Inflammatory macrophage treated with lipopolysaccharide for 1 hour (primary cell): ENCODE data around the gene CCNI.
"Not testable (repeated sequence)": the region's sequence is repeated elsewhere in the genome, so short reads cannot be mapped to it uniquely, and the experiment has no call there.

ENCODE experiments used
- DNase-seq, 2 donors: peaks; one replicate each; pipeline ENCODE4 v3.0.0-alpha.2; 2020 to 2022

Gene CCNI

GRCh38 chr4:77080806-77081205 is 5.0 kb upstream of the CCNI start:
- not testable (repeated sequence) for DNase-seq

DNA sequence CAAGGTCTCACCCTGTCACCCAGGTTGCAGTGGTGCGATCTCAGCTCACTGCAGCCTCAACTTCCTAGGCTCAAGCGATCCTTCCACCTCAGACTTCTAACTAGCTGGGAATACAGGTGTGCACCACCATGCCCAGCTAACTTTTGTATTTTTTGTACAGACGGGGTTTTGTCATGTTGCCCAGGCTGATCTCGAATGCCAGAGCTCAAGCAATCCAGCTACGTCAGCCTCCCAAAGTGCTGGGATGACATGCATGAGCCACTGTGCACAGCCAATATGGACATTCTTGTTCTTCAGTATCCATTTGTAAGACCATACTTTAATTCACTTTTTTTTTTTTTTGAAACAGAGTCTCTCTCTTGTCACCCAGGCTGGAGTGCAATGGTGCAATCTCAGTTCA is 3.5 kb upstream of the CCNI start:
- no peak for DNase-seq

GRCh38 chr4:77078401-77078800 is 2.6 kb upstream of the CCNI start:
- no peak for DNase-seq

GRCh38 chr4:77076889-77077635 is 1.3 kb upstream of the CCNI start:
- no peak for DNase-seq

- peak; percentile 69 to 73 for DNase-seq
These were observed 571 bp downstream of the CCNI start for GRCh38 chr4:77074981-77075855.

GRCh38 chr4:77074381-77074831 is 1.4 kb downstream of the CCNI start:
- no peak for DNase-seq

GRCh38 chr4:77073981-77074380 is 1.8 kb downstream of the CCNI start:
- peak in 1 of 2 donors; percentile 53 for DNase-seq

DNA sequence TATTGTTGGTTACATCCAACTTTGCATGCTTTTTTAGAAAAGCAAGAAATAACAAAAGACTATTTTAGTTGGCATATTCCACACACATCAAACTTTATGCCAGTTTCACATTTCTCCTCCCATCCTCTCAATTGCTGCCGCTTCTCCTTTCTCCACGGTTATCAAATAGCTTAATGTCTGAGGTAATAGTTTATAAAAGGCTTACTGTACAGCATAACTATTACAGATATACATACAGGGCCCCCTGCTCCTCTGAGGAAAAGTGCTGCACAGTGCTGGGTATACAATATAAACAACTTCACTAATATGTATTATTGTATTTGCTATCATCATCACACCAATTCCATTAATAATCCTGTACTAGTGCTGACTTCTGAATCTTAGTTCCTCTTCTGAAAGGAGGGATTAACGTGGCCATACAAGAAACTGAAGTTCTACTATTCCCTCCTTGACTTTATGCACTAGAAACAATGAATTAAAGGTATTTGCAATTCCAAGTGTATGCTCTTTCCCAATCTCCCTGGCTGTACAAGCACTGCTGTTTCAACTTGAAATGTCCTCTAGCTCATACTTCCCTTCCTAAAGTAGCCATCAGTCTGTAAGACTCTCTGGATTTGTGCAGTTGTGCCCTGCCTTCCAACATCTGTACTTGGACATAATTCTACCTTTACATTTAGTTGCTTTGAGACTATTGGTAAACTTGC is 2.5 kb downstream of the CCNI start:
- peak; percentile 26 to 28 for DNase-seq

DNA sequence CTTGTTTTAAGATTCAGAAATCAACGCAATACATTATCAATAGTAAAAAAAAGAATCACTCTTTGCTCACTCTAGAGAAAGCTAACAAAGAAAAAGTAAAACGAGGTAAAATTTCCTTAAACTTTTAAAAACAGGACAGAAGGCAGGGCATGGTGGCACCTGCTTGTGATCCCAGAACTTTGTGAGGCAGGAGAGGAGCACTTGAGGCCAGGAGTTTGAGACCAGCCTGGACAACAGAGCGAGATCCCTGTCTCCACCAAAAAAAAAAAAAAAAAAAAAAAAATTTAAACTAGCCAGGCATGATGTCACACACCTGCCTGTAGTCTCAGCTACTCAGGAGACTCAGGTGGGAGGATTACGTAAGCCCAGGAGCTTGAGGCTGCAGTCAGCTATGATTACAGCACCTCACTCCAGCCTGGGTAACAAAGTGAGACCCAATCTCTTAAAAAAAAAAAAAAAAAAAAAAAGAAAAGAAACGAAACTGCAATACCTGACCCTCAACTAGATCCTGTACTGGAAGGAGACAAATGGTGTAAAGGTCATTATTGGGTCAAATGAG is 3.5 kb downstream of the CCNI start:
- no peak for DNase-seq

DNA sequence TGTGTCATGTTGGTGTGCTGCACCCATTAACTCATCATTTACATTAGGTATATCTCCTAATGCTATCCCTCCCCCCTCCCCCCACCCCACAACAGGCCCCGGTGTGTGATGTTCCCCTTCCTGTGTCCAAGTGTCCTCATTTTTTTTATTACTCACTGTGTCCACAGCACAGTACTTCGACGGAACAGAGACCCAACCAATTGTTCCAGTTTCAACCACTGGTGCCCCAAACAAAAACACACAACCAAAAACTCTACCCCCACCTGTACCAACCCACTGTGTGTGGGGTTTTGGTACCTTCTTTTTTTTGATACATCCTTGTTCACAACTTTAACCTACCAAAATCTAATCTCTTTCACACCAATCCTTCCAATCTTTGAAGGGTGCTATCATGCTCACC is 6.3 kb downstream of the CCNI start:
- not testable (repeated sequence) for DNase-seq

DNA sequence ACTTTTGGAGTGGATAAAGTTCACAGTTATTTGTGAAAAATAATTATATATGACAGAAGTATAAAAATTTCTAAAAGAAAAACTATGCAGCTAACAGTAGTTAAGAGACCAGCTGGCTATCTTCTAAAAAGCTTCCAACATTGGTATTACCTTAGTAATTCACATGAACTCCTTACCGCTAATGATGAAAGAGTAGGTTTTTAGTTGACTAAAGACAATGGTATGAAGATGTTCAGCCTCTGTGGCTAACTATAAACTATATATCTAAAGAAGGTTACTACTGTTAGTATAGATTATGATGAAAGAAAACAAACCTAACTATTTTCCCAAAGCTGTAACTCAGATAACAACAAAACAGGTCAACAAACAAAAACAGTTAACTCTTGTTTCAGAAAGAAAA is 10.4 kb downstream of the CCNI start:
- no peak for DNase-seq

DNA sequence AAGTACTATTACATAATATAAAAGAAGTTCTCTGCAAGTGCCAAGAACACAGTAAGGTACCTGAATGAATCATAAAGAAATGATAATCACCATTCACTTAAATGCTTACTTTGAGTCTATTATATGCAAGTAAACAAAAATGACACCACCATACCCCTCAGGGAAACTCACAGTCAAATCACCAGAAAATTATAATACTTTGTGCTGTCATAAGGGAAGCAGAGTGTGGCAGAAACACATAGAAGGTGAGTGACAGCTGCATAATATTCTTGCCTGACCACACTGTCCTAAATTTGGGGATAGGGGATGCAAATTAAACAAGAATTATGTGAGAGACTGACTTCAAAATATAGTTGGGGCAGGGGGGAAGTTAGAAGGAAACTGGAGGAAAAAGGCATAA is 12.9 kb downstream of the CCNI start:
- no peak for DNase-seq

DNA sequence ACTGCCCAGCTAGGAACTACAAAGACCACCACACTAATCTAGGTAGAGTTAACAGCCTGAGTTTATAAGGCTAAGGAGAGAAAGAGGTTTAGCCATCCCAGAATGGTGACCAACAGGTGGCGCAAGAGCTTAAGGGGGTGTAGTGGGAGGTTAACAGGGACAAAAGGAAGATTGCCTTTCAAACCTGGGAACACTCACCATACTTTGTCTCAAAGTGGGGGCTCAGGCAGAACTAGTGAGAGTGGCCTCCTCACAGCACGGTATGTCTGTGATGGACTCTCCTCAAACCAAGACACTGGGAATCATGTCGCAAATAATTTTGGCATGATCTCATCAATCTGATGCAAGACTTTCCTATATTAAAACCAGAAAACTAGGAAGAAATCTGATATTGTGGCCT is 23.4 kb downstream of the CCNI start:
- DNase-seq = peak in 1 of 2 donors; percentile 66

DNA sequence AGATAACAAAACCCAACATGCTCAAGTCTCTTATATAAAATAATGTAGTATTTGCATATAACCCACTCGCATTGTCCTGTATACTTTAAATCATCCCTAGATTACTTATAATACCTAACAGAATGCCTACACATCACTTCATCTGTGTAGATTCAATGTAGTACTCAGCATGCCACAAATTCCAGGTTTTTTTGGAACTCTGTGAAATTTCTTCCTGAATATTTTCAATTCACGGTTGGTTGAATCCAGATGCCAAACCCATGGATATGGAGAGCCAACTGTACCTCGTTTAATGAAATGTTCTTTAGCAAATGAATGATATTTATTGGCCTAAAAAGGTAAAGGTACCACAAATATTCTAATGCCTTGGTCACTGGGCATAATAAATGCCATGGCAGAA is 24.8 kb downstream of the CCNI start:
- DNase-seq = no peak

- peak in 1 of 2 donors; percentile 21 for DNase-seq
These were observed 28.8 kb downstream of the CCNI start for GRCh38 chr4:77047037-77047436.

DNA sequence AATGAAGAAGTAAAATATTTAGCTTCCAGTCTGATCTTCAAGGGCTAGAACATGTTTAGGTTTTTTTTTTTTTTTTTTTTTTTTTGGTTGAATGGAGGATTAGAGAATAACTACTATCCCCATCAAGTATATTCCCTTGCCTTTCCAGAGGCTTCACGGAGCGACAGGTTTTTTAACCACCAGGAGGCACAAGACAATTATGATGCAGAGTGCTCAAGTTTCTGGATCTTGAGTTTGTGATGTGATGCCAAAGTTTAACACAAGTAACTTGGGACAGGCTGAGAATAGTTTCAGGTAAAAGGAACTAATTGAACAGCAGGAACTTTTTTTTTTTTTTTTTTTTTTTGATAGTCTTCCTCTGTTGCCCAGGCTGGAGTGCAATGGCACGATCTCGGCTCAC is 30.3 kb downstream of the CCNI start:
- no peak for DNase-seq

DNA sequence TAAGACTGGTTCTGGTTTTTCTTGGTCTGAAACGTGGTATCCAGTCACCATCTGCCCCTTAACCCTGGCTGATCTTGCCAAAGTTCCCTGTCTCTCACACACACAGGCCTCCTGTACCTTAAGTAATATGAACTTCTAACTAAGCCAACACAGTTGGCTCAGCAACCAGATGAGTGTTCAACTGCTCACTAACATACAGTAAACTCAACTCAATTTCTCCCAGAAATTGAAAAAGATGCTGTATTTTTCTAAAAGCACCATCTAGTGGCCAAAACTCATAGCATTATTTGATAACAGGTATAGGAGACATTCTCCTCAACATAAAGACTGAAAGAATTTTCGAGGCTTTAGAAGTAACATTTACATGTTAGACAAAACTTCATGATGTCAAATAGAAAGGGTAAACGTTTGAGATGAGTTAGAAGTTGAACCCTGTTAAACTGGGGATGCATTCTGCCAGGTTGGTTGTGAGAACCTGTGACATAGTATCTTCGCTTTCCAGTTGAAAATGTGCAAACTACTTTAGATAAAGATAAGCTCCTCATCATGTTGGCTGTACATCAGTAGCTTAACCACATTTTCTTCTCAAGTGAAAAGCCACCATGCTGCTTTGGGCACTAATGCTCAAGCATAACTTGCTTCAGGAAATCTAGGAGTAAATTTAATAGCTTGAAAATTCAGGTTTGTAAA is 31.2 kb downstream of the CCNI start:
- DNase-seq = peak in 1 of 2 donors; percentile 67

- DNase-seq = no peak
These were observed 32.2 kb downstream of the CCNI start for GRCh38 chr4:77043507-77044136.

- DNase-seq = peak; percentile 53 to 76
These were observed 34.7 kb downstream of the CCNI start for GRCh38 chr4:77040854-77041725.

DNA sequence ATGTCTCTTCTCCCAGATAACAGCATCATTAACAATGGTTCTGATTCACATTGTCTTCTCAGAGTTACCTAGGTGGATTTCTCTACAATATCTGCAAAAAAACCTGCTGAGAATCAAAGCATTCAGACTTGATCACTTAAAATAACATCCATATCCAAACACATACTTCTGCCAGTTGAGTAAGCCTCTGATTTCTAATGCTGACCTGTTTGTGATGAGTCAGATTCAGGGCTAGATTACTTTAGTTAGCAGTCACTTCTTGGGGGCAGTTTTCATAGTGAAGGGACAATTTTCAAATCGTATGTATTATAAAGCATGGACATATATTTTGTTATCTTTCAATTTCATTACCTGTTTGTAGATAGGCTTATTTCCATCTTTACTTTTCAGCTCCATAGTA is 35.5 kb downstream of the CCNI start:
- DNase-seq = peak; percentile 20 to 45

DNA sequence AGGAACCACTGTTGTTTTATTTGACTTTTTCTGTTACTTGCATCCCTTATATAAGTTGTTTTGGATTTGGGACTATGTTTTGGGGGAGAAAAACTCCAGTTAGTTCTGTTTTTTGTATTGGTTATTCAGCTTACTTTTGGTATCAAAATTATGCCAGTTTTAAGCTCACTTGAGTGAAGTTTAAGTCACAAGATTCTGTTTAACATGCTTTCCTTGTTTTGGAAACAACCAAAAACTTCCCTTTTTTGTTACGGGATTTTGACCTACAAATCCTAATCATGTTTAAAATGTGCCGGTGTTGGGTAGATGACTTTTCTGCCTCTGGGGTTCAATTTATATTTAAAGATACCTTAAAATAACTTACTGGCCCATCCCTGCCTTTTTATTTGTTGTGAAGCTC is 36.0 kb downstream of the CCNI start:
- peak; percentile 31 to 66 for DNase-seq
